Measurements from ENCODE around the gene MPRIP. TPM values are rescaled to one million over a fixed set of nuclear protein-coding genes. Genes with fewer than 3 reads are reported as not detected.
A peak's percentile ranks its signal among the peaks of the same experiment; 100 is the strongest.

The MPRIP gene
- total RNA-seq, 2 donors from 2014 or later, result 84.3 to 258 TPM

GRCh38 chr17:17073030-17073564, 30.8 kb downstream of the MPRIP start:
- no peaks in the 10 kb centered on the region for H3K27me3 ChIP-seq (replicated peaks; ENCODE audit: insufficient read depth)
- no peaks in the 10 kb centered on the region for H3K36me3 ChIP-seq
- 89% methylated on average over 12 of the region's 12 CpGs for WGBS
- no peak for DNase-seq (ENCODE audit: low spot score)
- H3K27ac ChIP-seq, result no peak overlapping the region
- H3K4me3 ChIP-seq, result no peak overlapping the region
- no peaks in the 10 kb centered on the region for H3K9me3 ChIP-seq
- intact Hi-C loops (cut with DNase I), result no loop called here
- TF ChIP-seq POLR2AphosphoS5 (IDR thresholded peaks at IDR 0.05), result no peak
- no peak for TF ChIP-seq CTCF (IDR thresholded peaks at IDR 0.05)
- no peak for TF ChIP-seq POLR2A (IDR thresholded peaks at IDR 0.05)
- H3K4me1 ChIP-seq (replicated peaks), result peaks cover under 1% of the 10 kb centered on the region

GRCh38 chr17:17073581-17074403, 31.5 kb downstream of the MPRIP start:
- Histone ChIP-seq H3K4me1 (replicated peaks) (peaks cover 3% of the 10 kb centered on the region), H3K4me3 (no peak overlapping the region), H3K27ac (no peak overlapping the region), H3K36me3 (no peaks in the 10 kb centered on the region), H3K9me3 (no peaks in the 10 kb centered on the region), H3K27me3 (replicated peaks; ENCODE audit: insufficient read depth) (no peaks in the 10 kb centered on the region)
- no peak for DNase-seq (ENCODE audit: low spot score)
- no peak for TF ChIP-seq CTCF (IDR thresholded peaks at IDR 0.05)
- TF ChIP-seq POLR2A (IDR thresholded peaks at IDR 0.05), result no peak
- TF ChIP-seq POLR2AphosphoS5 (IDR thresholded peaks at IDR 0.05), result no peak
- 85% methylated on average over 15 of the region's 15 CpGs for WGBS
- intact Hi-C loops (cut with DNase I), result no loop called here

GRCh38 chr17:17075125-17075781, 33.0 kb downstream of the MPRIP start:
- H3K36me3 ChIP-seq, result no peaks in the 10 kb centered on the region
- no peak for DNase-seq (ENCODE audit: low spot score)
- 36% methylated on average over 11 of the region's 11 CpGs for WGBS
- H3K4me3 ChIP-seq, result no peak overlapping the region
- no peaks in the 10 kb centered on the region for H3K27me3 ChIP-seq (replicated peaks; ENCODE audit: insufficient read depth)
- TF ChIP-seq POLR2A (IDR thresholded peaks at IDR 0.05), result no peak
- no peak for TF ChIP-seq POLR2AphosphoS5 (IDR thresholded peaks at IDR 0.05)
- no peak for TF ChIP-seq CTCF (IDR thresholded peaks at IDR 0.05)
- peaks cover 3% of the 10 kb centered on the region for H3K4me1 ChIP-seq (replicated peaks)
- H3K27ac ChIP-seq, result no peak overlapping the region
- intact Hi-C loops (cut with DNase I), result no loop called here
- H3K9me3 ChIP-seq, result no peaks in the 10 kb centered on the region

- Histone ChIP-seq H3K27ac (peak overlapping the region in 1 of 2 donors; percentile 19), H3K36me3 (no peaks in the 10 kb centered on the region), H3K4me1 (replicated peaks) (peaks cover 3% of the 10 kb centered on the region), H3K27me3 (replicated peaks; ENCODE audit: insufficient read depth) (no peaks in the 10 kb centered on the region), H3K9me3 (no peaks in the 10 kb centered on the region), H3K4me3 (no peak overlapping the region)
- intact Hi-C loops (cut with DNase I), result no loop called here
- no peak for DNase-seq (ENCODE audit: low spot score)
- 84% methylated on average over 5 of the region's 5 CpGs for WGBS
- TF ChIP-seq POLR2AphosphoS5 (IDR thresholded peaks at IDR 0.05) (no peak), POLR2A (IDR thresholded peaks at IDR 0.05) (no peak), CTCF (IDR thresholded peaks at IDR 0.05) (no peak)
Observed at GRCh38 chr17:17076066-17076465, 33.8 kb downstream of the MPRIP start.
